Endothelial cell of umbilical vein (primary cell): ENCODE data around the gene TOX4. TPM values are rescaled to one million over a fixed set of nuclear protein-coding genes. Genes with fewer than 3 reads are reported as not detected.

Experiments used
- BruUV-seq: library from RNA; stranded (reverse); fragments of 400-500 nt; replicated peaks from 2 replicates; lab custom pipeline; 2021; lab: Mats Ljungman, UMichigan
- CTCF ChIA-PET: fragments of 300-600, 350-600 bp; sonication (Branson Sonifier 250); formaldehyde crosslinking; loops from one replicate; lab custom pipeline; 2021; ENCODE audit warnings: antibody characterized with exemption, inconsistent platforms; lab: Charles Lee
- POLR2A ChIA-PET: fragments of 300-600, 350-600 bp; sonication (Branson Sonifier 250); formaldehyde crosslinking; loops from one replicate; lab custom pipeline; 2021; ENCODE audit warnings: antibody characterized with exemption, inconsistent platforms; lab: Charles Lee
- DNase-seq: peaks from one replicate; pipeline ENCODE4 v3.0.0-alpha.2; 2011; ENCODE audit warnings: low read depth, low spot score
- FAIRE-seq: peaks from 2 replicates; lab custom pipeline; 2011; peaks lifted over from hg19 to GRCh38; lab: Jason Lieb, UNC
- H2AFZ ChIP-seq: 2 replicates; pipeline ENCODE4 v1.6.0; 2012; ENCODE audit warnings: low read depth, low read length, control low read depth, inconsistent platforms
- H3K27ac ChIP-seq: 2 replicates; pipeline ENCODE4 v1.5.1; 2011; ENCODE audit warnings: low read depth, mild to moderate bottlenecking, control low read depth, low read length, moderate library complexity; ENCODE audit not compliant: insufficient read depth
- H3K27me3 ChIP-seq, 2 experiments: 2 replicates each; pipeline versions ENCODE4 v1.6.0 to v1.6.1; 2011; ENCODE audit warnings: low read length in 2 of 2, mixed read lengths in 1 of 2; ENCODE audit not compliant: control insufficient read depth in 2 of 2, insufficient read depth in 2 of 2
- H3K36me3 ChIP-seq, 2 experiments: 2 replicates in 1 of 2; 3 replicates in 1 of 2; pipeline ENCODE4 v1.5.1; 2011; ENCODE audit warnings: low read length in 2 of 2, mild to moderate bottlenecking in 1 of 2, moderate library complexity in 1 of 2; ENCODE audit not compliant: control insufficient read depth in 2 of 2, insufficient read depth in 2 of 2; ENCODE audit errors: extremely low read depth in 1 of 2
- H3K4me1 ChIP-seq: 3 replicates; pipeline ENCODE4 v1.5.1; 2011; ENCODE audit warnings: mild to moderate bottlenecking, low read length; ENCODE audit not compliant: control insufficient read depth, insufficient read depth; ENCODE audit errors: extremely low read depth
- H3K4me2 ChIP-seq: 2 replicates; pipeline ENCODE4 v1.6.1; 2011; ENCODE audit warnings: low read length, control low read depth, mixed read lengths; ENCODE audit not compliant: insufficient read depth
- H3K4me3 ChIP-seq, 3 experiments: fragments of 200-600 bp in 1 of 3; sonication (generic), shearing (Covaris generic) in 1 of 3; replicated peaks in 1 of 3; 2 replicates each; pipeline ENCODE4 v1.5.1; 2011 to 2016; ENCODE audit warnings: control low read depth in 3 of 3, low read length in 3 of 3, mild to moderate bottlenecking in 2 of 3, inconsistent platforms in 1 of 3, low read depth in 1 of 3, moderate library complexity in 1 of 3; ENCODE audit not compliant: insufficient read depth in 1 of 3
- H3K79me2 ChIP-seq: 2 replicates; pipeline ENCODE4 v1.6.0; 2012; ENCODE audit warnings: low read length, inconsistent platforms; ENCODE audit not compliant: control insufficient read depth, insufficient read depth
- H3K9ac ChIP-seq: replicated peaks from 2 replicates; pipeline ENCODE3; 2011; ENCODE audit warnings: low read length, control low read depth; ENCODE audit not compliant: insufficient read depth; ENCODE audit errors: extremely low read depth
- H3K9me1 ChIP-seq: replicated peaks from 3 replicates; pipeline ENCODE4 v1.6.0; 2011; ENCODE audit warnings: mild to moderate bottlenecking, low read length; ENCODE audit not compliant: control insufficient read depth, insufficient read depth; ENCODE audit errors: extremely low read depth
- H3K9me3 ChIP-seq: replicated peaks from 2 replicates; pipeline ENCODE4 v1.5.1; 2012; ENCODE audit warnings: low read length, inconsistent platforms; ENCODE audit not compliant: control insufficient read depth, insufficient read depth
- H4K20me1 ChIP-seq: replicated peaks from 2 replicates; pipeline ENCODE3; 2011; ENCODE audit warnings: mild to moderate bottlenecking, low read length; ENCODE audit not compliant: control insufficient read depth, insufficient read depth; ENCODE audit errors: extremely low read depth
- CTCF ChIP-seq, 2 donors: IDR thresholded peaks; 1 replicate in 1 of 2; 2 replicates in 1 of 2; pipeline ENCODE4 v1.5.1; 2011; ENCODE audit warnings: low read length in 2 of 2, mild to moderate bottlenecking in 2 of 2, moderate library complexity in 2 of 2, control low read depth in 1 of 2, inconsistent platforms in 1 of 2, low read depth in 1 of 2; ENCODE audit not compliant: insufficient read depth in 1 of 2; ENCODE audit errors: extremely low read depth in 1 of 2
- FOS ChIP-seq: IDR thresholded peaks from 2 replicates; pipeline ENCODE4 v1.6.1; 2011; ENCODE audit warnings: mild to moderate bottlenecking, low read length, moderate library complexity, borderline replicate concordance; ENCODE audit not compliant: insufficient read depth
- GATA2 ChIP-seq: IDR thresholded peaks from 2 replicates; pipeline ENCODE4 v1.7.0; 2011; ENCODE audit warnings: low read depth, mild to moderate bottlenecking, moderate library complexity, mixed read lengths, low read length; ENCODE audit not compliant: insufficient read length, insufficient read depth
- JUN ChIP-seq: IDR thresholded peaks from 2 replicates; pipeline ENCODE4 v1.6.1; 2011; ENCODE audit warnings: borderline replicate concordance, low read depth; ENCODE audit not compliant: insufficient read length, insufficient read depth
- MYC ChIP-seq: IDR thresholded peaks from one replicate; pipeline ENCODE4 v1.6.1; 2011; ENCODE audit warnings: mild to moderate bottlenecking, low read depth, low read length
- POLR2A ChIP-seq: IDR thresholded peaks from 2 replicates; pipeline ENCODE4 v1.6.1; 2012; ENCODE audit warnings: low read depth, mild to moderate bottlenecking, control low read depth, low read length
- POLR2AphosphoS5 ChIP-seq: IDR thresholded peaks from 2 replicates; pipeline ENCODE4 v1.6.1; 2012; ENCODE audit warnings: low read depth, mild to moderate bottlenecking, control low read depth, low read length, moderate library complexity; ENCODE audit not compliant: insufficient read depth
- dilution Hi-C: fragments of 300-500 bp; cut with MboI; formaldehyde crosslinking; loops from one replicate; pipeline ENCODE4 v1.15.0; 2019; ENCODE audit warnings: low sequenced_read_pairs; ENCODE audit not compliant: extremely low pct_ligation_motif_present
- intact Hi-C: fragments of 100-400 bp; cut with micrococcal nuclease; formaldehyde crosslinking; loops from one replicate; pipeline ENCODE4 v1.10.0; 2022
- polyA plus RNA-seq, 4 experiments: library from polyadenylated mRNA; depleted of rRNA in 3 of 4; stranded (reverse) in 3 of 4; unstranded in 1 of 4; fragments of >200 nt; gene quantifications; 2 replicates each; pipeline versions ENCODE4 v1.2.1 to v1.2.3, GENCODE V29; 2011 to 2012; ENCODE audit warnings: missing spikeins in 1 of 4
- total RNA-seq: library from RNA; stranded (reverse); gene quantifications from 2 replicates; pipeline ENCODE4 v1.2.3, GENCODE V29; 2021

Gene TOX4
- total and polyA plus RNA-seq, 2 donors (not counting 3 experiments of a cell fraction or from before 2014, with no cell fraction given), result 67.4 to 78.4 TPM

- TF ChIP-seq CTCF (IDR thresholded peaks at IDR 0.05; ENCODE audit: extremely low read depth in 1 of 2, insufficient read depth in 1 of 2, low read depth in 1 of 2, low read length in 2 of 2) (no peak), MYC (no peak), POLR2A (no peak), GATA2 (no peak), FOS (no peak), POLR2AphosphoS5 (no peak), JUN (no peak)
- no TSS peak for BruUV-seq
- Histone ChIP-seq H3K27me3 (no peaks in the 10 kb centered on the region), H3K9ac (no peak overlapping the region), H3K4me2 (no peak overlapping the region), H3K9me1 (no peaks in the 10 kb centered on the region), H3K9me3 (no peaks in the 10 kb centered on the region), H3K79me2 (peaks cover 40% of the 10 kb centered on the region), H3K4me3 (no peak overlapping the region), H3K36me3 (peaks cover 22 to 38% of the 10 kb centered on the region in 2 experiments), H3K27ac (no peak overlapping the region), H3K4me1 (no peaks in the 10 kb centered on the region), H2AFZ (no peak overlapping the region), H4K20me1 (no peaks in the 10 kb centered on the region)
- intact Hi-C loops (no loop called here), dilution Hi-C loops (no loop called here)
- no peak for FAIRE-seq
- CTCF ChIA-PET, result no interaction called here
- POLR2A ChIA-PET, result no interaction called here
- no peak for DNase-seq
These were observed 48.1 kb upstream of the TOX4 start for GRCh38 chr14:21428930-21429329.
